ENCODE measurements around the gene TSPAN32. TPM values are rescaled to one million over a fixed set of nuclear protein-coding genes. Genes with fewer than 3 reads are reported as not detected.

Gene TSPAN32
- total and polyA plus RNA-seq, 2 donors (not counting 1 experiment from before 2014, with no cell fraction given): 0.17 TPM; not detected in 1

- DNase-seq (ENCODE audit: low read depth in 2 of 2): no peak
- H3K4me3 ChIP-seq (replicated peaks in 1 of 4; ENCODE audit: control extremely low read depth in 1 of 4, insufficient read depth in 1 of 4, low read depth in 3 of 4, low read length in 4 of 4): no peak overlapping the region
These were observed 15.7 kb downstream of the TSPAN32 start for GRCh38 chr11:2317354-2318050.

GRCh38 chr11:2318123-2318522, 16.3 kb downstream of the TSPAN32 start:
- H4K20me1 ChIP-seq (ENCODE audit: control insufficient read depth, extremely low read depth, insufficient read depth, low read length): no peaks in the 10 kb centered on the region
- H3K27ac ChIP-seq (ENCODE audit: insufficient read depth, low read length): no peak overlapping the region
- no peaks in the 10 kb centered on the region for H3K9me3 ChIP-seq (ENCODE audit: control insufficient read depth, insufficient read depth, low read depth, low read length)
- H3K27me3 ChIP-seq (ENCODE audit: control insufficient read depth, insufficient read depth, low read length): no peaks in the 10 kb centered on the region
- H3K4me3 ChIP-seq (replicated peaks in 1 of 4; ENCODE audit: control extremely low read depth in 1 of 4, insufficient read depth in 1 of 4, low read depth in 3 of 4, low read length in 4 of 4): no peak overlapping the region
- H2AFZ ChIP-seq (ENCODE audit: low read length): no peak overlapping the region
- H3K4me1 ChIP-seq (ENCODE audit: control insufficient read depth, extremely low read depth, insufficient read depth, low read length): peaks cover 4% of the 10 kb centered on the region
- no peak for DNase-seq (ENCODE audit: low read depth in 2 of 2)
- TF ChIP-seq EZH2 (IDR thresholded peaks at IDR 0.05; ENCODE audit: low read length, missing control alignments): no peak
- TF ChIP-seq, protein P1, sequence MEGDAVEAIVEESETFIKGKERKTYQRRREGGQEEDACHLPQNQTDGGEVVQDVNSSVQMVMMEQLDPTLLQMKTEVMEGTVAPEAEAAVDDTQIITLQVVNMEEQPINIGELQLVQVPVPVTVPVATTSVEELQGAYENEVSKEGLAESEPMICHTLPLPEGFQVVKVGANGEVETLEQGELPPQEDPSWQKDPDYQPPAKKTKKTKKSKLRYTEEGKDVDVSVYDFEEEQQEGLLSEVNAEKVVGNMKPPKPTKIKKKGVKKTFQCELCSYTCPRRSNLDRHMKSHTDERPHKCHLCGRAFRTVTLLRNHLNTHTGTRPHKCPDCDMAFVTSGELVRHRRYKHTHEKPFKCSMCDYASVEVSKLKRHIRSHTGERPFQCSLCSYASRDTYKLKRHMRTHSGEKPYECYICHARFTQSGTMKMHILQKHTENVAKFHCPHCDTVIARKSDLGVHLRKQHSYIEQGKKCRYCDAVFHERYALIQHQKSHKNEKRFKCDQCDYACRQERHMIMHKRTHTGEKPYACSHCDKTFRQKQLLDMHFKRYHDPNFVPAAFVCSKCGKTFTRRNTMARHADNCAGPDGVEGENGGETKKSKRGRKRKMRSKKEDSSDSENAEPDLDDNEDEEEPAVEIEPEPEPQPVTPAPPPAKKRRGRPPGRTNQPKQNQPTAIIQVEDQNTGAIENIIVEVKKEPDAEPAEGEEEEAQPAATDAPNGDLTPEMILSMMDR (conservative IDR thresholded peaks at IDR 0.05 in 1 of 2, IDR thresholded peaks at IDR 0.05 in 1 of 2; ENCODE audit: low read depth in 1 of 2, low read length in 2 of 2): no peak
- H3K4me2 ChIP-seq (ENCODE audit: extremely low read depth, insufficient read depth, low read length): no peak overlapping the region
- no peaks in the 10 kb centered on the region for H3K79me2 ChIP-seq (ENCODE audit: control insufficient read depth, insufficient read depth, low read length)
- H3K9ac ChIP-seq (ENCODE audit: insufficient read depth, low read length): no peak overlapping the region
- H3K36me3 ChIP-seq (ENCODE audit: control insufficient read depth, insufficient read depth, low read length): no peaks in the 10 kb centered on the region

More at GRCh38 chr11:2317354-2318050, 15.7 kb downstream of the TSPAN32 start:
- TF ChIP-seq, protein P1 (conservative IDR thresholded peaks at IDR 0.05 in 1 of 2, IDR thresholded peaks at IDR 0.05 in 1 of 2; ENCODE audit: low read depth in 1 of 2, low read length in 2 of 2): no peak
- TF ChIP-seq EZH2 (IDR thresholded peaks at IDR 0.05; ENCODE audit: low read length, missing control alignments): no peak
- Histone ChIP-seq H3K9ac (ENCODE audit: insufficient read depth, low read length) (no peak overlapping the region), H3K27me3 (ENCODE audit: control insufficient read depth, insufficient read depth, low read length) (no peaks in the 10 kb centered on the region), H3K4me1 (ENCODE audit: control insufficient read depth, extremely low read depth, insufficient read depth, low read length) (peaks cover 8% of the 10 kb centered on the region), H3K36me3 (ENCODE audit: control insufficient read depth, insufficient read depth, low read length) (no peaks in the 10 kb centered on the region), H3K79me2 (ENCODE audit: control insufficient read depth, insufficient read depth, low read length) (no peaks in the 10 kb centered on the region), H3K9me3 (ENCODE audit: control insufficient read depth, insufficient read depth, low read depth, low read length) (no peaks in the 10 kb centered on the region), H3K27ac (ENCODE audit: insufficient read depth, low read length) (no peak overlapping the region), H3K4me2 (ENCODE audit: extremely low read depth, insufficient read depth, low read length) (no peak overlapping the region), H4K20me1 (ENCODE audit: control insufficient read depth, extremely low read depth, insufficient read depth, low read length) (no peaks in the 10 kb centered on the region), H2AFZ (ENCODE audit: low read length) (no peak overlapping the region)

GRCh38 chr11:2318707-2319106, 16.9 kb downstream of the TSPAN32 start:
- TF ChIP-seq EZH2 (IDR thresholded peaks at IDR 0.05; ENCODE audit: low read length, missing control alignments): no peak
- TF ChIP-seq, protein P1 (conservative IDR thresholded peaks at IDR 0.05 in 1 of 2, IDR thresholded peaks at IDR 0.05 in 1 of 2; ENCODE audit: low read depth in 1 of 2, low read length in 2 of 2): no peak
- H3K27me3 ChIP-seq (ENCODE audit: control insufficient read depth, insufficient read depth, low read length): no peaks in the 10 kb centered on the region
- H3K9ac ChIP-seq (ENCODE audit: insufficient read depth, low read length): no peak overlapping the region
- peaks cover 4% of the 10 kb centered on the region for H3K4me1 ChIP-seq (ENCODE audit: control insufficient read depth, extremely low read depth, insufficient read depth, low read length)
- H3K27ac ChIP-seq (ENCODE audit: insufficient read depth, low read length): no peak overlapping the region
- H4K20me1 ChIP-seq (ENCODE audit: control insufficient read depth, extremely low read depth, insufficient read depth, low read length): no peaks in the 10 kb centered on the region
- no peaks in the 10 kb centered on the region for H3K9me3 ChIP-seq (ENCODE audit: control insufficient read depth, insufficient read depth, low read depth, low read length)
- H2AFZ ChIP-seq (ENCODE audit: low read length): no peak overlapping the region
- no peak overlapping the region for H3K4me2 ChIP-seq (ENCODE audit: extremely low read depth, insufficient read depth, low read length)
- no peaks in the 10 kb centered on the region for H3K36me3 ChIP-seq (ENCODE audit: control insufficient read depth, insufficient read depth, low read length)
- H3K79me2 ChIP-seq (ENCODE audit: control insufficient read depth, insufficient read depth, low read length): no peaks in the 10 kb centered on the region
- no peak overlapping the region for H3K4me3 ChIP-seq (replicated peaks in 1 of 4; ENCODE audit: control extremely low read depth in 1 of 4, insufficient read depth in 1 of 4, low read depth in 3 of 4, low read length in 4 of 4)
- no peak for DNase-seq (ENCODE audit: low read depth in 2 of 2)

Data from fibroblast of lung (primary cell).